Ectodermal cell (in vitro differentiated cells): ENCODE measurements around the gene SND1.

Experiments used
- H3K27ac ChIP-seq: 2 replicates; pipeline ENCODE4 v1.7.0; 2013; ENCODE audit warnings: mild to moderate bottlenecking, low read depth, low read length; ENCODE audit not compliant: insufficient read depth, poor library complexity, severe bottlenecking
- H3K27me3 ChIP-seq: 2 replicates; pipeline ENCODE4 v1.7.0; 2013; ENCODE audit warnings: mild to moderate bottlenecking, low read length; ENCODE audit not compliant: insufficient read depth, control insufficient read depth, poor library complexity, severe bottlenecking
- H3K36me3 ChIP-seq: one replicate; pipeline ENCODE4 v1.7.0; 2013; ENCODE audit warnings: low read length; ENCODE audit not compliant: control insufficient read depth, insufficient read depth
- H3K4me1 ChIP-seq: one replicate; pipeline ENCODE4 v1.7.0; 2013; ENCODE audit warnings: low read length; ENCODE audit not compliant: control insufficient read depth, insufficient read depth
- H3K4me3 ChIP-seq: 2 replicates; pipeline ENCODE4 v1.7.0; 2013; ENCODE audit warnings: low read depth, low read length, control low read depth; ENCODE audit not compliant: insufficient read depth
- H3K9me3 ChIP-seq: 2 replicates; pipeline ENCODE4 v1.7.0; 2013; ENCODE audit warnings: mild to moderate bottlenecking, low read length, moderate library complexity; ENCODE audit not compliant: control insufficient read depth
- whole genome bisulfite sequencing, 2 experiments: methylation state at CpG; one replicate each; pipeline ENCODE4 v1.1.7; 2013; ENCODE audit warnings: missing lambda C conversion rate in 2 of 2; 5-methylcytosine and 5-hydroxymethylcytosine counted together

The SND1 gene

DNA sequence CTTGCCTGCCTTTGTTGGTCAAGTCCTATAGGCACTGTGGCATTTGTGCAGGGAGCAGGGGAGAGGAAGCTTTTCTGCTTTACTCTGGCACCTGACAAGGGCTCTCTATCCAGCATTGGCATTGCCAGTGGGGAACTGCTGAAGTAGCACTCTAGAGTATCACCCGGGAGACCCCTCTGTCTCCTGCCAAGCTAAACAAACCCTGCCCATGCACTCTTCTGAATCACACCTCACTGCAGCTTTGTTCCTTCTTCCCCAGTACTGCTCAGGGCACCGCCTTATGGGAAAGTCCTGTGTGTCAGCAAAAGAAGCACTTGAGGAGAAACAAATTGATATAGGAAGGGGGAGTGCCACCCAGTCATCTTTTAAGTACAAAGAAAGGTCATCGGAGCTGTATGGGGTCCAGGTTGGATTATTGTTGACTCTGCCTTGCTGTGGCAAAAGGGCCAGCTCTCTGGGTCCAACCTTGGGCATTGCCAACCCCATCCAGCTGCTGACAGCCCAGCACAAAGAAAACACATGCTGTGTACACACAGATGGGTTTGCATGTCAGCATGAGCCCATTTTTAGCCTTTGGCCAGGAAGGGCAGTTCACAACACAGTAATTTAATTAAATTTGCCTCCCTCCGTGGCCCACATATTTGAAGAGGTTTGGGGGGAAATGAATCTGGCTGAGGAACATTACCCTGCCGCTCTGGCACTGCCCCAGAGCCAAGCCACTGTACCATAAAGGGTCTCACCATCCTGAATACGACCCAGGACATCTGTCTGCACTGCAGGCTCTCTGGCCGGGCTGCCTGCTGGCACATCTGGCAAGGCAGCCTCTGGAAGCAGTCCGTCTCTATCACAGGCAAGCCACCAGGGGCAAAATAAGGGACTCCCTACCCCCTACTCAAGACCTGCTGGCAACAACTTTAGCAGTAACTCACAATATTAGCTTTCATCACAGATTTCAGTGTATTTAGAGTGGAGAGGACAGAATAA is 366.2 kb downstream of the SND1 start:
- H3K4me1 ChIP-seq: peaks cover 49% of the 10 kb centered on the region
- H3K27me3 ChIP-seq: no peaks in the 10 kb centered on the region
- no peak overlapping the region for H3K4me3 ChIP-seq
- WGBS, 2 experiments: 69% methylated on average over 8 of the region's 8 CpGs
- peaks cover 2% of the 10 kb centered on the region for H3K36me3 ChIP-seq
- H3K27ac ChIP-seq: peak overlapping the region; percentile 58
- H3K9me3 ChIP-seq: no peaks in the 10 kb centered on the region

DNA sequence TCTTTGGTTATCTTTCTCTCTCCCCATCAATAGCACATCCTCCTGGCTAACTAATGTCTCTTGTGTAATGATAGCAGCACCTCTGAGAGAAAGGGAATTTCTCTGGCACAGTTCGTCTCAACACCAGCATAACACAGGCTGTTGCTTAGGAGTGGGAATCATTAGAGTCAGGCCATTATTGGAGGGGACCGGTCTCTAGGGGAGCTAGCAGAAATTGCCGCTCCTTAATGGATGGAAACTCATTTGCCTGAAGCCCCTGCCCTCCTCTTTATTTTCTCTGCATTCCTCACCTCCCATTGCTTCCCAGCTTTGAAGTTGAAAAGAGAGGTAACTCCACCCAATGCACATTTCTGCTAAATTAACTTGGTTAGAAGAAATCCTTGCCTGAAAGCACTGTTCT is 367.3 kb downstream of the SND1 start:
- H3K9me3 ChIP-seq: no peaks in the 10 kb centered on the region
- H3K4me3 ChIP-seq: no peak overlapping the region
- no peaks in the 10 kb centered on the region for H3K27me3 ChIP-seq
- H3K27ac ChIP-seq: peak overlapping the region; percentile 58
- no peaks in the 10 kb centered on the region for H3K36me3 ChIP-seq
- 17 to 19% methylated on average over 3 of the region's 3 CpGs for WGBS, 2 experiments
- H3K4me1 ChIP-seq: peaks cover 56% of the 10 kb centered on the region

DNA sequence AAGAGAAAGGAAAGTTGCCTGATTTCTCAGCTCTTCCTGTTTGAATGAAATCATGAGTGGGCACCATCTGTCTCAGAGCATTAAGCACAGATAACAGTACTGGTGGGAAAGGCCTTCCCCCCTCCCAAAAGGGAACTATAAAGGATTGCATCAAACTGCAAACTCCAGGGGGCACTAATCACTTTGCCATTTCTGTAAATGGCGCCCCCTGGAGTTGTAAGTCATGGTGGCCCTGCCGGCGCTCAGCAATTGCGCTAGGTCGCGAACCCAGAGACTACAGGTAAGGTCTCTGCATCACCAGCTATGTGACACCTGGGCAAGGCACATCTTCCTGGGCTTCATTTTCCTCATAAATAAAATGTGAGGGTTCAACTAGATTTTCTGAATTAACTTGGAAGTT is 368.2 kb downstream of the SND1 start:
- Histone ChIP-seq H3K9me3 (no peaks in the 10 kb centered on the region), H3K4me1 (peaks cover 59% of the 10 kb centered on the region), H3K27me3 (no peaks in the 10 kb centered on the region), H3K4me3 (no peak overlapping the region), H3K36me3 (no peaks in the 10 kb centered on the region), H3K27ac (no peak overlapping the region)
- 77 to 85% methylated on average over 6 of the region's 6 CpGs for WGBS, 2 experiments

DNA sequence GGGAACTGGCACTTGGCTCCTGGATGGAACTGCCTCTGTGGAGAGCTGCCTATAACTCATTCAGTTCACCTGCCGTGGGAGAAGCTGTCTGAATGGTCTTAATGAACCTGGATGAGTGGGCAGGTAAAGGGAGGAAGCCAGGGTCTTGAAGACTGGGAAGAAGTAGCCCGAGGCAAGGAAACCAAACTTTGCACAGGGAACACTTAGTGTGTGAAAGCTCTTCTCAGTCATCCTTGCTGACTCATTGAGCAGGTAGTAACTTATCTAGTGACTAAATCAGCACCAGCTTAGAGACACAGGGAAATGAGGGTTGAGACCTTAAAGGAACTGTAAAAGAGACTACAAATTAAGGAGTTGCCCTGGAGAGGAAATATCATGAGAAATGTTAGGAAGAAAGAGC is 369.4 kb downstream of the SND1 start:
- Histone ChIP-seq H3K27me3 (no peaks in the 10 kb centered on the region), H3K4me3 (no peak overlapping the region), H3K27ac (no peak overlapping the region), H3K36me3 (no peaks in the 10 kb centered on the region), H3K4me1 (peaks cover 70% of the 10 kb centered on the region), H3K9me3 (no peaks in the 10 kb centered on the region)
- WGBS, 2 experiments: 93% methylated on average over 2 of the region's 2 CpGs

DNA sequence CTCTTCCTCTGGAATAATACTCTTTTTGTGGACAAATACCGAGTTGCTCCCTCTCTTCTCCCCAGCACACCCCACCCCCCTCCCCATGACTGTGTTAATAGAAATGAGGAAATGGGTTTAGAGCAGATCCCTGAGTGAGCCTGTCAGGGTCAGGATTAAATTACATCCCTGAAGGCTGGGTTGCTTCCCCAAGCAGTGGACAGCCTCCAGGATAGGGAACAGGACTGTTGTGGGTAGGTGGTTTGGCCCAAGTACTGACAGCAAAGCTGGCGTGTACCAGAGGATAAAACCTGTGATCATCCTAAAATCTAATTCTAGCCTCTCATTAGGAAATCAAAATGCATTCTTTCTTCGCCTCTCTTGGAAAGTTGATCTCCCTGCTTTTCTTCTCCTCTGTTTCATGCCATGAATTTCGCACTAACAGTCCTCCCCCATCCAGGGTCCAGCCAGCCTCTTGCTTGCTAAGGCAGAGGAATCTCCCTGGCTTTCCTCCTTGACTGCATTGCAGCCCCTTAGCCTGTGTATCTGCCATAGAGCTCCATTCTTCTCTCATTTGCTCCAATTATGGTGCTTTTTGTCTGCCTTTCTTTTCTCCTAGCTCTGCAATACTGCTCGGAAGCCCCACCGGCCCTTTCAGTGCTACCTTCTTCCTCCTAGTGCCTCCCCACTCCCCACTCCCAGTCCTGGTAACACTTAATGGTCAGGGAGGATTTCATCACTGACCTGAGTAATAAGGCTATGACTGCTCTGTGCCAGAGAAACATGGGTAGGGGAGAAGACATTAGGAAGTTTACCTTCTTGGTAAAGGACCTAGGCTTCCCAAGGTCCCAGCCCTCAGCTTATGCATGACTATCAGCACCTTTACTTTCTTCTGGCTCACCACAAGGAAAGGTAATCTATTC is 370.9 kb downstream of the SND1 start:
- peaks cover 80% of the 10 kb centered on the region for H3K4me1 ChIP-seq

DNA sequence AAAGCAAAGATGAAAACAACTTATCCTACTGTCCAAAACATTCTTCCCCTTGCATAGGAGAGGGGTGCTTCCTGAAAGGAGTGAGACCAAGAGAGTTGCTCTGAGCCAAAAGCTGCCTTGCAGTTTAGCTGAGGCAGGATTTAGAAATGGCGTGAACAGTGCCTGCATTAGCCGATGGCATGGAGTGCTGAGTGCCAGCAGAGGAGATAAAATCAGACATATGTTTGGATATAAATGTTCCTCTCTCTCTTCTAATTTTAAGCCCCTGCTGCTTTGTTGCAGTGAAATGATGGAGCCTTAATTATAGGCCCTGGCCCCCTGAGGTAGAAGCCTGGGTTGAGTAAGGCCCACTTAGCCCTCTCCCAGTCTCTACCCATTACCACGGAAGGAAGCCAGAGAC is 372.2 kb downstream of the SND1 start:
- peaks cover 68% of the 10 kb centered on the region for H3K4me1 ChIP-seq
- WGBS, 2 experiments: 91 to 96% methylated on average over 3 of the region's 3 CpGs
- H3K9me3 ChIP-seq: no peaks in the 10 kb centered on the region
- H3K4me3 ChIP-seq: no peak overlapping the region
- no peaks in the 10 kb centered on the region for H3K27me3 ChIP-seq
- no peaks in the 10 kb centered on the region for H3K36me3 ChIP-seq
- no peak overlapping the region for H3K27ac ChIP-seq

More for the DNA sequence above, 370.9 kb downstream of the SND1 start:
- Histone ChIP-seq H3K27me3 (no peaks in the 10 kb centered on the region), H3K9me3 (no peaks in the 10 kb centered on the region), H3K27ac (no peak overlapping the region), H3K4me3 (no peak overlapping the region), H3K36me3 (no peaks in the 10 kb centered on the region)
- WGBS, 2 experiments: 73 to 87% methylated on average over 5 to 6 of the region's 6 CpGs

DNA sequence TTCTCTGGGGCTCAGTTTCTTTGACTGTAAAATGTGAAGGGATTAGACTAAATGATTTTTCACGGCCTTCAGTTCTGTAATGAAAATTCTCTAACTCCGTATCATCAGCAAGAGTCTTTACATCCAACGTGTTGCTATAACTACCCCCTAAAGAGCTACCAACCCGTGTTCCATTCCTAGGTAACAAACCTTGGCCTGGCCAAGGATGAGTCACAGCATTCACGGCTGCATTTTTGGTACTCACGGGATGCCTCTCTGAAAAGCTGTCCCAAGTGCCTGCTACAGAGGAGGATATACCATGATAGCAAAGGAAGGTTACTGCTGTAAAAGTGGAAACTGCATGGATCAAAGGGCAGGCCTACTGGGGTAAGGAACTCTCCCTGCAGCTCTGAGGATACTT is 373.4 kb downstream of the SND1 start:
- Histone ChIP-seq H3K4me1 (peaks cover 62% of the 10 kb centered on the region), H3K4me3 (no peak overlapping the region), H3K27me3 (no peaks in the 10 kb centered on the region), H3K27ac (no peak overlapping the region), H3K36me3 (peaks cover 5% of the 10 kb centered on the region), H3K9me3 (no peaks in the 10 kb centered on the region)
- WGBS, 2 experiments: 82 to 85% methylated on average over 6 of the region's 6 CpGs

DNA sequence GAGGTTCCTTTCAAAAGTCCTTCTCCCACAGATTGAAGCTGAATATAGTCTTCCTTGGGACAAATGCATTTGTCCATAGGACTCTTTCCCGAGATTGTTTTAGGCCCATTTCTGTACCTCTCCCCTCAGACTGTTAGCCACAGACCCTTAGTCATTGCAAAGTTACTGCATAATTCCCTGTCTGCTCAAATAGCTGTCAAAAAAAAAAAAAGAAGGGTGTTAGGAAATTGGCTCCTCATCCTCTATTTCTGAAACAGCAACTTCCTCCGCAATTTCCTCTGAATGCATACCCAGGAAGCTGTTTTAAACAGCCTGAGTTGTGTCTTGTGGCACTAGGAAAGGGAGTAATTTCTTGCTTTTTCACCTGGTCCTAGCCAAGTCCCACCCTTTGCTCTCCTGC is 373.8 kb downstream of the SND1 start:
- WGBS, 2 experiments: 97% methylated on average over 2 of the region's 2 CpGs
- H3K27ac ChIP-seq: no peak overlapping the region
- H3K9me3 ChIP-seq: no peaks in the 10 kb centered on the region
- H3K4me3 ChIP-seq: no peak overlapping the region
- peaks cover 58% of the 10 kb centered on the region for H3K4me1 ChIP-seq
- peaks cover 5% of the 10 kb centered on the region for H3K36me3 ChIP-seq
- H3K27me3 ChIP-seq: no peaks in the 10 kb centered on the region

DNA sequence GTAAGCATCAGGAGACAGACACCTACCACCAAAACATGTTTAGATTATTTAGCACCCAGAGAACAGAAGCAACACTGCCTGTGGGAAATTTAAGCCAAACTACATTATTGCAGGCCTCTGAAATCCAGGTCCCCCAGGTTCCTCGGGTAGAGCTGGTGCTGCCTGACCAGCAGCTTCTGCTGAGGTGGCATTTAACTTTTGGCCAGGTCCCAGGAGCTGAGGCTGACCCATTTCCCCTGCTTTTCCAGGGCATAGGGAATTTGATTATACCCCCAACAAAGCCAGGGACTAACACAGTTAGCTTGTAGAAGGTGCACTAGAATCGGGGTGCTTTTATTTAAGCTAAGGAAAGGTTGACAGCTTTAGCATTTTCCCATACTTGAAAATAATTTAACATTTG is 374.6 kb downstream of the SND1 start:
- H3K9me3 ChIP-seq: no peaks in the 10 kb centered on the region
- H3K27me3 ChIP-seq: no peaks in the 10 kb centered on the region
- 84 to 86% methylated on average over 2 of the region's 2 CpGs for WGBS, 2 experiments
- H3K4me1 ChIP-seq: peaks cover 50% of the 10 kb centered on the region
- H3K27ac ChIP-seq: no peak overlapping the region
- peak overlapping the region; percentile 18 for H3K4me3 ChIP-seq
- peaks cover 5% of the 10 kb centered on the region for H3K36me3 ChIP-seq

DNA sequence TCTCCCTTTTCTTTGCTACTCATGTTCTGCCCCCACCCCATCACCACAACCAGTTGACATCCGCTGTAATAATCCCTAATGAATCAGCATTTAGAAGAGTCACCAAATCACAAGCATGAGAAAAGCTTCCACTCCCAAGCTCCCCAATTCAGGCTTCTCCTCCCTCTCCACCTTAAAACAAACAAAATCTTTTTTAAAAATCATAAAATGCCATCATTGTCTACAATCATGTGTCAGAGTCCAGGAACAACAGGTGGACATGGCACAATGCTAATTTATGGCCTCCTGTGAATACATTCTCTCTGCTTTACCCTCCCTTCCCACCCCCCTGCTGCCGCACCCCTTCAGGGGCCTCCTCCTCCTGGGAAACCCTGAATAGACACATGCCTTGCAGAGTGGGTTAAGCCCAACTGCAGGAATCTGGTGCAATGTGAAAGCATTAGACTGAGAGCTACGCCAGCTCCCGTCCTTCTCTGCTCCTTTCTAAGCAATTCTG is 375.5 kb downstream of the SND1 start:
- Histone ChIP-seq H3K4me1 (peaks cover 48% of the 10 kb centered on the region), H3K36me3 (peaks cover 5% of the 10 kb centered on the region), H3K27ac (peak overlapping the region; percentile 1), H3K9me3 (no peaks in the 10 kb centered on the region), H3K4me3 (peak overlapping the region; percentile 18), H3K27me3 (peaks cover under 1% of the 10 kb centered on the region)
- 13 to 14% methylated on average over 4 of the region's 4 CpGs for WGBS, 2 experiments
